ACHN (cell line): ENCODE data around the gene POLR2F.

Experiments
- DNase-seq: peaks from one replicate; pipeline ENCODE4 v3.0.0-alpha.2; 2015
- in situ Hi-C: cut with HindIII; loops from 2 replicates; pipeline ENCODE4 v1.10.0; 2017; ENCODE audit warnings: low sequenced_read_pairs, low pct_ligation_motif_present, low pct_unique_long_range_greater_than_20kb

Gene POLR2F

DNA sequence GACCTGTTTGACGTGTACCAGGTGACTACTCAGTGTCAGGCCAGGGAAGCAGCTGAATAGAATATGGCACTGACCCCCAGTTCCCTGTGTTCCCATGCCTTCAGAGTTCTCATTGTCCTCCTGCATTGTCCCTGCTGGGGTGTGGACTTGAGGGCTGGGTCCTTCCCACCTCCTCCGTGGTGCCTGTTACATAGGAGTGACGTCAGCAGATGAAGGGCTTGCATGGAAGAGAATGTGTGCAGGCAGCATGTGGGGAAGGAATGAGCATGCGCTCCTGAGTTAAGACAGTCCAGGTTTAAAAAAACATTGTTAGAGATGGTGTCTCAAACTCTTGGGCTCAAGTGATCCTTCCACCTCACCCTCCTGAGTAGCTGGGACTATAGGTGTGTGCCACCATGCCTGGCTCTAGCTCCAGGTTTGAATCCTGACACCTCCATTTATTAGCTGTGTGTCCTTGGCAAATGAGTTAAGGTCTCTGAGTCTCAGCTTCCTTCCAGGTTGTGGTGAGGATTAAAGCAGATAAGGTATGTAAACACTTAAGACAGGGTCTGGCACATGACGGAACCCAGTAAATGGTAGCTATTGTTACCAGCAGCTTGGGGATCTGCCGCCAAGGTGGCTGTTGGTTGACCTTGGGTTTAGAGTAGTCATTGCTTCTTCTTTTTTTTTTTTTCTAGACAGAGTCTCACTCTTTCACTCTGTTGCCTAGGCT lies 38.4 kb downstream of the POLR2F start:
- DNase-seq = no peak
- in situ Hi-C loops = no loop called here

DNA sequence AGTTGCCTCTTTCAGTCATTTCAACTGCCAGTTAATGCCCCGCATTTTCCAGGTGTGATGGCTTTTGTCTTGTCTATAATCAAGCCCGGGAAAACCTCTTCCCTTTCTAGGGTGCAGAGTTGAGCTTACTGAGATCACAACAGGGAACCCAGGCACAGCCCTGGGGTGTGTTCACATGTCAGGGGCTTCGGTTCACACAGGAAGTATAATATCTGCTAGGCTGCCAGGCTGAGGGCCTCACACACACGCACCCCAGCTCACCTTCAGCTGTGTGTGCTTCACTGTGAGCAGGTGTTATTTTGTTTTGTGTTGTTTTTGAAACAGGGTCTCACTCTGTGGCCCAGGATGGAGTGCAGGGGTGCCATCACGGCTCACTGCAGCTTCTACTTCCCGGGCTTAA lies 40.5 kb downstream of the POLR2F start:
- DNase-seq = no peak
- in situ Hi-C loops = no loop called here

DNA sequence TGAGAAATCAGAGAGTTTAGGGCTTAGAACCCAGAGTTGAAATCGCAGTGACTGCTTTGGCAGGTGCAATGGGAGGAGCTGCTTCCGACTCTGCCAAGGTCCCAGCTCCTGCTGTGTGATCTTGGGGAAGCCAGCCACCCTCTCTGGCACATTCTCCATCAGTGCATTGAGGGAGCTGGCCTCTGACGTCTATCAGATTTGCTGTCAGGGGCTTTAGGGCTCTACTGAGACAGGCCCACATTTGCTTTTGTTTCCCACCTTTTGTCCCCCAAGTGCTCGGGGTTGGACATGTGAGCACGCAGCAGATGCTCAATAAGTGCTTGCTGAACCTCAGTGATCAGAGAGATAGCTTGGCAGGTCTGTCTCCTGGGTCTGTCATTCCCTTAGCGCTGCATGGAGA lies 41.5 kb downstream of the POLR2F start:
- in situ Hi-C loops = no loop called here
- DNase-seq = no peak

DNA sequence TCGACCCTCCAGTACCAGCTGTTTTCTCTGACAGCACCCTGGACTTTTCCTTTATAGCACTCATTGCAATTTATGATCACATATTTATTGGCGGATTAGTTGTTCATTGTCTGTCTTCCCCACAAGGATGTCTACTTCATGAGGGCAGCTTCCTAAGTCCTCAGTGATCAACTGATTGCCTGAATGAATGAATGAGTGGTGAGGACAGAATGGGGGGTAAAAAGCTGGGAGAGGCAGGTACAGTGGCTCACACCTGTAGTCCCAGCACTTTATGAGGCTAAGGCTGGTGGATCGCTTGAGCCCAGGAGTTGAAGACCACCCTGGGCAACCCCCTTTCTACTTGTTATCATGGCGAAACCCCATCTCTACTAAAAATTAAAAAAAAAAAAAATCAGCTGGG lies 42.0 kb downstream of the POLR2F start:
- no peak for DNase-seq
- in situ Hi-C loops = no loop called here

DNA sequence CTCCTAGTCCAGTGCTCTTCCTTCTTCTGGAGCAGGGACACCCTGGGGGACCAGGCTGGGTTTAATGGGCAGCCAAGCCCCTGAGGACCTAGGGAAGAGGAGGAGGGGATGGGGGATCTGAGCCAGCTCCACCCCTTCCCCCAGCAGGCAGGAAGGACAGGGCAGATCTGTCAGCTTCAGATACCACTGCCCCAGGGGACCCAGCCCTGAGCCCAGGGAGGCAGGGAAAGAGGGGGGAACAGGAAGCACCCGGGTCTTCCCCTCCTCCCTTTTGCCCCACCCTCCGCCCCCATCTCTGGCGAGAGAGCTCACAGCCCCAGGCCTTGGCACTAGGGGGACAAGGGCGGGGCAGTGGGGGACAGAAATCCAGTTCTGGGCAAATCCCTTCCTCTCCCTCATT lies 42.6 kb downstream of the POLR2F start:
- no peak for DNase-seq
- in situ Hi-C loops = no loop called here

DNA sequence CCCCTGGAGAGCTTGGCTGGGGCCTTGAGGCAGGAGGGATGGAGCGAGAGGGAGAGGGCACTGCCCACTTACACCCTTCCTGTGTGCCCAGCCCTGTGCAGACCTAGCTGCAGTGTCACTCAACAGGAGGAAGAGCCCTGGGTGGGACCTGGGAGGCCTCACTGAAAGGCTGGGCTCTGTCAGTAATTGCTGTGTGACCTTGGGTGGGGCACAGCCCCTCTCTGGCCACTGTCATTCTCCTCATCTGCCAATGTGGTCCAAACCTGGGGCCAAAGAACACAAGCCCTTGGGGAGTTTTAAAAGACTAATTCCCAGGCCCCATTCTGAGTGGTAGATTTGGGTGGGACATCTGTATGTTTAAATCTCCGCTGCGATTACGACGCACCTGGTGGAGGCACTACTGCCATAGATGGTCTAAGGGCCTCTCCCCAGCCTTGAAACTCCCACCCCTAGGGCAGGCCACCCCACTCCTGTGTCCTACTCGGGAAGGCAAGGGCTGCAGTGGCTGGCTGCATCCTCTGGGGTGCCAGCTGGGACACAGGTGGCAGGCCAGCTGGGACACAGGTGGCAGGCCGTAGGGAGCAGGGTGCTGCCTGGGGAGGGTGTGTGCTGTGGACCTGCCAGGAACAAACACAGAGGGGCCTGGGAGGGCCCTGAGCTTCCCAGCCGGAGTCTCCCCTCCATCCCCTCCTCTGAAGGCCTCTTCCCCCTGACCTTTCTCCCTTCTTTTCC lies 43.2 kb downstream of the POLR2F start:
- no peak for DNase-seq
- in situ Hi-C loops = no loop called here

DNA sequence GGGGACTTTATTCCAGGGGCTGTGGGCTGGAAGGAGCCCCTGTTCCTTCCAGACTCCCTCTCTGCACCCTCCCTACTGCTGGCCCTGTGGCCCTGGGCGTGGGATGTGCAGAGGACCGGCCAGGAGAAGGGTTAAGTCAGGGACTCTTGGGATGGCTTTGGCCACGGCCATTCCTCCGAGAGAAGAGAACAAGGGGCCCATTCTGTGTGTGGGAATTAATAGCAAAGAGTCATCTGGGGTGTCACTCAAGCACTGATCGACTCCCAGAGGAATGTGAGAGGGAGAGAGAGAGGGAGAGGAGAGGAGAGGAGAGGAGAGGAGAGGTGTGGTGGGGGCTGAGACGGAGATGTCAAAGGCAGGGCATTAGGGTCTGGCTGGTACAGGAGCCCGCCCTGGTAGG lies 45.0 kb downstream of the POLR2F start:
- in situ Hi-C loops = no loop called here
- no peak for DNase-seq

DNA sequence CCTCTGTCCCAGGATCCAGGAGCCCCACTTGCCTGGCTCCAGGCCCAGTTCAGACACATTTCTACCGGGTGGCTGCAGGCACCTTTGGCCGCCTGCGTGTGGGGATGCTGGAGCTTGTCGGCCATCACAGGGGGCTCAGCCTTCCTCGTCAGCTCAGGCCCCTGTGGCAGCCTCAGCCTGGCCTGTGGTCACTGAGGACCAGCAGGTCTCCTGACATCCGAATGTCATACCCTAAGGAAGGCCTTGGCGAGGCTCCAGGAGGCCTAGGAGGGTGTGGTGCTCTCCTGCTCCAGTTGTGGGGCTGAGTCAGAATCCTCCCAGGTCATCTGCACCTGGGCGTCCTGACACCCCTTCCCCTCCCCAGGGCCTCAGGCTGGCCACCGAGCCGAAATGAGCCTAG lies 45.7 kb downstream of the POLR2F start:
- DNase-seq = no peak
- in situ Hi-C loops = no loop called here

DNA sequence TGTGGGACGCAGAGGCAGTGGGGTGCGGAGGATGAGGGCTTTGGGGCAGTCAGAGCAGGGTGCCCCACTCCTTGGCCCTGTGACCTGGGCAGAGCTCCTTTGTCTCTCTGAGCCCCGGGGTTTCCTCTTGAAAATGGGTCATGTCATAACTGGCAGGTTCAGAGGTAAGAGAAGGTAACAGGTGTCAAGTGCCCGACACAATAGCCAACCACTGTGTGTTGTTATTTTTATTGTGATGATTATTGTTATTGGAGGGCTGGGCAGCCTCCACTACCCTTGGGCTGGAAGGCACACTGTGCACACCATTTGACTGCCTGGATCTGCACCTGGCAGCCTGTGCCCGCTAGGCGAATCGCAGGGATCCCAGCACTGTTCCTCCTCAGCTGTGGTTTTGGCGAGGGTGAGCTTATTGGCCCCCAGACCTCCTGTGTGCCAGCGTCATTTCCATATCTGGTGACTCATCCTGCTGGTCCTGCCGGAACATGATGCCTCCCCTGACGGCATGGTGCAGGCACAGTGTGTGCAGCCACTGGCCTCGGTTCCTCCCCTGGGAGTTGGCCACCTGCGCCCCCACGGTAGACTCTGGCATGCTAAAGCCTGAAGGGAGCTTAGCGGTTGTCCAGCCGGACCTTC lies 46.3 kb downstream of the POLR2F start:
- in situ Hi-C loops = no loop called here
- peak; percentile 67 for DNase-seq

DNA sequence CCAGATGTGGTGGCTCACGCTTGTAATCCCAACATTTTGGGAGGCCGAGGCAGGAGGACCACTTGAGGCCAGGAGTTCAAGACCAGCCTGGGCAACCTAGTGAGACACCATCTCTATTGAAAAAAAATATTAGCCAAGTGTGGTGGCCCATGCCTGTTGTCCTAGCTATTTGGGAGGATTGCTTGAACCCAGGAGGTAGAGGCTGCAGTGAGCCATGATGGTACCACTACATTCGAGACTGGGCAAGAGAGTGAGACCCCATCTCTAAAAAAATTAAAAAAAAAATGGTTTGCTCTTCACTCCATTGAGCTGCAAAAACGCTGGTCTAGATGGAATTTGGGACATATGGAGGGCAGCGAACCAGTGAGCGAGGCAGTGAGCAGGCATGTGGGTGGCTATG lies 52.4 kb downstream of the POLR2F start:
- DNase-seq = no peak
- in situ Hi-C loops = no loop called here

DNA sequence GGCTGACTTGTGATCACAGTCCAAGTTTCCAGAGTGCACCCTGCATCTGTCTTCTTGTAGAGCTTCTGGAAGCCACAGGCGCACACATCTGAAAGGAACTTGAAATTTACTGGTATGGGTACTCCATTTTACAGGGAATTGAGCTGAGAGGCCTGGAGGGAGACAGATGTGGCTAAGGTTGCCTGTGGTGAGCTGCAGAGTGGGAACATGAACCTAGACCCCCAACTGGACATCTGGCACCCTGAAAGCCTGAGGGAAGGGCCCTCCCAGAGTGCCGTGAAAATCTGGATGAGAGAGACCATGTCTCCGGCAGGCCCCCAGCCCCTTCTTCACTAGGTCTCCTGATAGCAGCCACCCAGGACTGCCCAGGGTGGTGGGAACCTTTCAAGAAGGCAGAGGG lies 53.4 kb downstream of the POLR2F start:
- in situ Hi-C loops = no loop called here
- no peak for DNase-seq

DNA sequence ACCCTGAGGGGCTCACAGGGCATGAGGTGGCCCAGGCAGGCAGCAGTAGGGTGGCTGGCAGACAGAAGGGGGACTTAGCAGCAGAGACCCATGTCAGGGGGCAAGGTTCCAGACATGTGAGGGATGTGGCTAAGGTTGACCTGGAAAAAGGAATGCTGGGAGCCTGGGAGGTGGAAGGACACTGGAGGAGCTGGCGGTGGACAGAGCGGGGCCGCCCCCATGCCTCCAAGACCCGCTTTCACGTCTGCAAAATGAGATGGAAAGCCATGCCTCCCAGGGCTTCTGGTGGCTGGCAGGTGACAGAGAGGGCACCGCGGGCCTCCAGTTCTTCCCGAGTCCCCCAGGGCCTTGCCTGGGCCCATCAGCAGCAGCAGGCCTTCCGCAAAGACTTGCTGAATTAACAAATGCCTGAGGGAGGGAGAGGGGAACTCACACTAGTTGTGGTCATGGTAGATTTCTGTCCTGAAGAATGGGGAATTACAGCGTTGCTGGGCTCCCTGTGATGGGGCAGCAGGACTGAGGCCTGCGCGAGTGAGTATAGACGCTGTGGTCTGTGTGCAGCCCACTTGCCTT lies 53.9 kb downstream of the POLR2F start:
- DNase-seq = no peak
- in situ Hi-C loops = no loop called here

DNA sequence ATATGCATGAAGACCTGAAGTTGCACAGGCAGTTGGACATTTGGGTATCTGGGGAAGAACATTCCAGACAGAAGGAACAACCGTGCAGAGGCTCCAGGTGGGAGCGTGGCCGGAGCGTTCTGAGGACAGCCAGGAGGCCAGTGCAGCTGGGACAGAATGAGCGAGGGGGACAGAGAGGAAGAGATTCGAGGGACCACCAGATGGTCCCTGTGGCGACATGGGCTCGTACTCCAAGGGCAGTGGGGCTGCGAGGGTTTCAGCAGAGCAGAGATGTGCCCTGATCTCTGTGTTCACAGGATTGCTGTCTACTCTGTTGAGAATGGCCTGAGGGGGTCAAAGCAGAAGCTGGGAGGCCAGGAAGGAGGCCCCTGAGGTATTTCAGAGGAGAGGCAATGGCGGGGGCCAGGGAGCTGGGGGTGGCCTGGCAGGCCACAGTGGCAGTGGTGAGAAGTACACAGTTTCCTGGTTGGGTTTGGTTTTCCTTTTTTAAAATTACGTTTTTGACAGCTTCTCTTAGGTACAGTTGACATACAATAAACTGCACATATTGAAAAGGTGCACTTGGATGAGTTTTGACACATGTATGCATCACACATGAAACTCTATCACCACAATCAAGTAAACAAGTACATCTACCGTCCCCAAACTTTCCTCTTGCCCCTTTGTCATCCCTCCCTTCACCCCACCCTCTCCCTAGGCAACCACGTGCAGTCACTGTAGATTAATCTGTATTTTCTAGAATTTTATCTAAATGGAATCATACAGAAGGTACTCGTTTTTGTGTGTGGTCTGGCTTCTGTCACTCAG lies 55.7 kb downstream of the POLR2F start:
- no peak for DNase-seq
- in situ Hi-C loops = no loop called here

DNA sequence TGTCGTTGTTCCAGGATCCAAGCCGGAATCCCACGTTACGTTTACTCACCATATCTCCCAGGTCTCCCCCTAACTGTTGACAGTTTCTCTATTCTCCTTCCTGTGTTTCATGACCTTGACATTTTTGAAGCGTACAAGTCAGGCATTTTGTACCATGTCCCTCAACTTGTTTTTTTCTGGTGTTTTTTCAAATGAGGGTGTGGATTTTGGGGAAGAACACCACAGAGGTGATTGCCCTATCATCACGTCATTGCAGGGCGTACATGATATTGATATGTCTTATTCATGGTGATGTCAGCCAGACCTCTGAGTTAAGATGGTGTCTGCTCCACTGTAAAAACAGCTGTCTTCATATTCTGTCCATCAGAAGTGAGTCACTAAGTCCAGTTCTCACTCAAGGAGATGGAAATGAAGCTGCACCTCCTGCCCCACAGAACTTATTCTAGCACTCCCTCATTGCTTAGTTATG lies 59.1 kb downstream of the POLR2F start:
- in situ Hi-C loops = no loop called here
- DNase-seq = no peak

DNA sequence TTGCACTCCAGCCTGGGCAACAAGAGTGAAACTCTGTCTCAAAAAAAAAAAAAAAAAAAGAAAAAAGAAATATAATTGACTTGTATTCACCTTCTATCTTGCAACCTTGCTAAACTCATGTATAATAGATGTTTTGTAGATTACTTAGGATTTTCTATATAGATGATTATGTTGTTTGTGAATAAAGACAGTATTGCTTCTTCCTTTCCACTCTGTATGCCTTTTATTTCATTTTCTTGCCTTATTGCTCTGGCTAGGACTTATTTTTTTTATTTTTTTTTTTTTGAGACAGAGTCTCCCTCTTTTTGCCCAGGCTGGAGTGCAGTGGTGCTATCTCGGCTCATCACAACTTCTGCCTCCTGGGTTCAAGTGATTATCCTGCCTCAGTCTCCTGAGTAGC lies 60.6 kb downstream of the POLR2F start:
- in situ Hi-C loops = no loop called here

DNA sequence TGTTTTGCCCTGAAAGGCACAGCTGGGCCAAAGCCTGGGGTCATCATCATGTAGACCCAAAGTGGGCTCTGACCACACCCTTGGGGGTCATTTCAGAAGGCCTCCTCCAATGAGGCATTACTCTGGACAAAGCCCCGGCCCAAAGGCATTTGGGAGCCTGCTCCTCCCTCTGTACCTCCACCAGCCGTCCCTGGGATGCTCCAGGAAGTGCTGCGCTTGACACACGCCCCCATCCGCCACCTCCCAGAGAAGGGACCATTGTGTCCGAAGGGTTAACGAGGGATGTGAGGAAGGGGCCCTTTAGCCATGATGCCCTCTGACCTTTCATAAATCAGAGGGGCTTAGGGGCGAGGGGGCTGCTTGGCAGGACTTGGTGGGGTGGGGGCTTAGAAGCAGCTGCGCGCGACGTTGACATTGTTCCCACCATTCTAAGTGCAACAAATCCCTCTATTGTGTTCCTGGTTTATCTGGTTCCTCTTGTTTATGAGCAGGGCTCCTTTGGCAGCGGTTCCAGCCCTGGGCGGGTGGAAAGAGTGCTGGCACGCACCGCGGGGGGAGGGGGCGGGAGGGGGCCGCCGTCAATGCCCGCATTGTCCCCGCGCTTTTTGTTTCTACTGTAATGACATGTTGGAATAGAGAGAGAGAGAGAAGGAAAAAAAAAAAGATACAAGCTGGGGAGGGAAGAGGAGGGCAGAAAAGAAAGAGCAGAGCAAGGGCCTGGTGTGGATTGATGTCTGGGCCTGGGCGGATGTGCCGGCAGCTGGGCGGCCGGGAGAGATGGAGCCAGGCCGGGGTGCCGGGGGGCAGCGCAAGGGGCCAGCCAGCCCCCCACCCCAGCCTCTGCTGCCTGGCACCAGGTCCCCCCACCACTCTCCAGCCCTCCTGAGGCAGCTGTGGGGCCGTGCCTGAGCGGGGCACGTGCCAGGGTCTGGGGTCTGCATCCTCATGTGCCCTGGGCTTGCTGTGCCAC lies 63.0 kb downstream of the POLR2F start:
- in situ Hi-C loops = no loop called here

More for the DNA sequence above, 60.6 kb downstream of the POLR2F start:
- no peak for DNase-seq

DNA sequence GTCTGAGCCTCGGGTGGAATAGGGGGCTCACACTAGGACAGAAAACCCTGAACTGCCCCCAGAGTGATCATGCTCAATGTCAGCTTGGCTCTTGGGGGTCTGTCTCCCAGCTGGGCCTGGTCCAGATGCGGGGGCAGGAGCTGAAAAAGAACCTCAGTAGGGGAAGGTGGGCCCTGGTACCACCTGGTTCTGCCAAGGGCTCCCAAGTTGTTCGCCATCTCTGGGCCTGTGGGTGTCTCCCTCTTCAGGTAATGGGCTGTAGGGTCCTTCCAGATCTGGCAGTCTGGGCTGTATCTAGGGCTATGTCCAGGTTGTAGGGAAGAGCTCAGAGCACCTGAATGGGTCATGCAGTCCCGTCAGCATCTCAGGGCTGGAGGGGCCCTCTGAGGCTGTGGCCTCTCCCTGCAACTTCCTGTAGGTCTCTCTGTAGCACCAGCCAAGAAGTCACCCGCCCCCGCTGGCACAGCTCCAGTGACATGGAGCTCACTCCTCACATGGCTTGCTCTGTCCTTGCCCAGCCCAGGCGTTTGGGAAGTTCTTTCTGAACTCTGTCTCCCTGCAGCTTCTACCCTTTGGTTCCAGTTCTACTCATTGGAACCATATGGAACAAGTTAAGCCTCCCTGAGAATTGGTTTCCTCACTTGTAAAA lies 63.9 kb downstream of the POLR2F start:
- in situ Hi-C loops = no loop called here
- no peak for DNase-seq

More for the DNA sequence above, 63.0 kb downstream of the POLR2F start:
- DNase-seq = no peak
